ENCODE measurements around the gene GM2A. TPM values are rescaled to one million over a fixed set of nuclear protein-coding genes. Genes with fewer than 3 reads are reported as not detected.
A peak's percentile ranks its signal among the peaks of the same experiment; 100 is the strongest.

The GM2A gene
- total and polyA plus RNA-seq, 12 donors = 15.5 to 81.3 (median 53.9) TPM

DNA sequence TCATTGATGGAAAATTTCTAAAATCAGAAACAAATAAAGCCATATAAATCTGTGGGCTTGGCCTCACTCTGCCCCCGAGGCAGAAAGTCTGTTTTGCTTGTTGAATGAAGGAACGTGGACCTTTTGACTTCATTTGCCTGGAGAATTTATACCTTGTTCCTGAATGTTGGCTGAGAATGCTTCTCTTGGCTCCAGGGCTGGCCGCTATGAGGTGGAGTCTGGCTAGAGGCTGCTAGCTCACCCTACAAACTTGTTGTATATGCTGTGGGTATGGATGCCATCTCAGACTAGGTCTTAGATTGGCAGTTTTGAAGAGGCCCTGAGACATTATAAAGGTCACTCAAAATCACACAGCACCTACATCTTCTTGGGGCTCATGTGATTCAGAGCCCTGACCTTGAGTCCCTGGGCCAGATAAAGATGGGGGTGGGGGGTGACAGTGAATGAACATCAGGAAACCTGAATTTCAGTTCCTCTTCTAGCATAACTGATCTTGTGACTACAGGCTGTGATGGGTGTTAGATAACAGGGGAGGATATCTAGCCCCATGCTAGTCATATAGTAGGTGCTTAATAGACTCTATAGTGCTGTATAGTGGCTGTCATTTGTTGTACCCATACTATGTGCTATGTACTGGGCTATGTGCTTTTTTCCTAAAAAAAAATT, 2.8 kb downstream of the GM2A start:
- TF ChIP-seq, protein P1, sequence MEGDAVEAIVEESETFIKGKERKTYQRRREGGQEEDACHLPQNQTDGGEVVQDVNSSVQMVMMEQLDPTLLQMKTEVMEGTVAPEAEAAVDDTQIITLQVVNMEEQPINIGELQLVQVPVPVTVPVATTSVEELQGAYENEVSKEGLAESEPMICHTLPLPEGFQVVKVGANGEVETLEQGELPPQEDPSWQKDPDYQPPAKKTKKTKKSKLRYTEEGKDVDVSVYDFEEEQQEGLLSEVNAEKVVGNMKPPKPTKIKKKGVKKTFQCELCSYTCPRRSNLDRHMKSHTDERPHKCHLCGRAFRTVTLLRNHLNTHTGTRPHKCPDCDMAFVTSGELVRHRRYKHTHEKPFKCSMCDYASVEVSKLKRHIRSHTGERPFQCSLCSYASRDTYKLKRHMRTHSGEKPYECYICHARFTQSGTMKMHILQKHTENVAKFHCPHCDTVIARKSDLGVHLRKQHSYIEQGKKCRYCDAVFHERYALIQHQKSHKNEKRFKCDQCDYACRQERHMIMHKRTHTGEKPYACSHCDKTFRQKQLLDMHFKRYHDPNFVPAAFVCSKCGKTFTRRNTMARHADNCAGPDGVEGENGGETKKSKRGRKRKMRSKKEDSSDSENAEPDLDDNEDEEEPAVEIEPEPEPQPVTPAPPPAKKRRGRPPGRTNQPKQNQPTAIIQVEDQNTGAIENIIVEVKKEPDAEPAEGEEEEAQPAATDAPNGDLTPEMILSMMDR (IDR thresholded peaks at IDR 0.05) = no peak
- TF ChIP-seq POLR2A (IDR thresholded peaks at IDR 0.05) = no peak
- intact Hi-C loops (cut with DNase I) = no loop called here
- peak in 1 of 7 donors; percentile 41 for DNase-seq
- peaks cover 24 to 36% of the 10 kb centered on the region in 2 donors for H3K4me1 ChIP-seq (replicated peaks in 1 of 2)
- no peaks in the 10 kb centered on the region for H3K27me3 ChIP-seq
- no peaks in the 10 kb centered on the region for H3K9me3 ChIP-seq (replicated peaks in 1 of 3)
- no peak overlapping the region for H3K27ac ChIP-seq
- H3K4me3 ChIP-seq = no peak overlapping the region
- WGBS, 4 donors = 83 to 93% (median 84%) methylated on average over 3 of the region's 3 CpGs
- peaks cover 0 to 4% of the 10 kb centered on the region in 2 donors for H3K36me3 ChIP-seq (replicated peaks in 1 of 2)

DNA sequence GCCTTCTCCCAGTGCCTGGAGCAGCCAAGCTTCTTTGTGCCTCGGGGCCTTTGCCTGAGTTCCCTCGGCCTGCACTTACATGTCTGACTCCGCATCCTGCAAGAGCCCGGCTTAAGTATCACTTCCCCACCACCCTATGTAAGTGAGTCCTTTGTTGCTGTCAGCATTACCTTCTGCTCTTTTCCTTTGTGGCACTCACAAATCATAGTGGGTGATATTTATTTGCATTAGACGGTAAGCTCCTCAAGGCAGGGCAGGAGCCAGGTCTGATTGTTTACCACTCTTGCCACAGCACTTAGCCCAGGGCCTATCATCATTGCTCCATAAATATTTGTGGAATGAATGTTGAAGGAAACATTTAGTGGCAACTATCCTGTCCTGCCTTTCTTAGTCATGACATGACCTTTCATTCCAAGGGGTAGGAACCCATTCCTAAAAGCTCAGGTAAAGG, 4.8 kb downstream of the GM2A start:
- Histone ChIP-seq H3K27ac (peak overlapping the region in 2 of 5 donors; percentile 27 to 71), H3K27me3 (no peaks in the 10 kb centered on the region), H3K9me3 (replicated peaks in 1 of 3) (no peaks in the 10 kb centered on the region), H3K36me3 (replicated peaks in 1 of 2) (peaks cover 0 to 12% of the 10 kb centered on the region in 2 donors), H3K4me1 (replicated peaks in 1 of 2) (peaks cover 20 to 29% of the 10 kb centered on the region in 2 donors), H3K4me3 (no peak overlapping the region)
- 56 to 82% (median 75%) methylated on average over 5 of the region's 5 CpGs for WGBS, 4 donors
- intact Hi-C loops (cut with DNase I) = no loop called here
- peak in 1 of 7 donors; percentile 47 for DNase-seq
- TF ChIP-seq, protein P1 (IDR thresholded peaks at IDR 0.05) = no peak

DNA sequence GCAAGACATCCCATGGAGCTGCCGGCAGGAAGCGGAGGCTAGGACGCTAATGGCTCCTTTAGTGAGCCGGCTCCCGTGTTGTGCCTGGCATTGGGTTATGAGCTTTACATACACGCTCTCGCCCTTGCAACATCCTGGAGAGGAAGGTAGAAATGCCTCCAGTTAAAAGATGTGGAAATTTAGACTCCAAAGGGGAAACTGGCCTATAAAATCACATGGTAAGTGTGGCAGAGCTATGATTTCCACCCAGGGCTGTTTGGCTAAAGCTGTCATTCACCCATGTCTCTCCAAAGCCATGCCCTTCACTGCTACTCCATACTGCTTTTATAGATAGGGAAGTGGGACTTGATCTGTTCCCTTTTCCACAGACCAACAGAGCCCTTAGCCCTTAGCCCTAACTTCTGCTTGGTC, 5.2 kb downstream of the GM2A start:
- peaks cover 0 to 12% of the 10 kb centered on the region in 2 donors for H3K36me3 ChIP-seq (replicated peaks in 1 of 2)
- H3K4me3 ChIP-seq = no peak overlapping the region
- peak in 2 of 7 donors; percentile 33 to 36 for DNase-seq
- H3K9me3 ChIP-seq (replicated peaks in 1 of 3) = no peaks in the 10 kb centered on the region
- peaks cover 20 to 29% of the 10 kb centered on the region in 2 donors for H3K4me1 ChIP-seq (replicated peaks in 1 of 2)
- 86 to 92% (median 90%) methylated on average over 7 of the region's 7 CpGs for WGBS, 4 donors
- H3K27me3 ChIP-seq = no peaks in the 10 kb centered on the region
- H3K27ac ChIP-seq = peak overlapping the region in 2 of 5 donors; percentile 27 to 71
- TF ChIP-seq, protein P1 (IDR thresholded peaks at IDR 0.05) = no peak
- intact Hi-C loops (cut with DNase I) = no loop called here

DNA sequence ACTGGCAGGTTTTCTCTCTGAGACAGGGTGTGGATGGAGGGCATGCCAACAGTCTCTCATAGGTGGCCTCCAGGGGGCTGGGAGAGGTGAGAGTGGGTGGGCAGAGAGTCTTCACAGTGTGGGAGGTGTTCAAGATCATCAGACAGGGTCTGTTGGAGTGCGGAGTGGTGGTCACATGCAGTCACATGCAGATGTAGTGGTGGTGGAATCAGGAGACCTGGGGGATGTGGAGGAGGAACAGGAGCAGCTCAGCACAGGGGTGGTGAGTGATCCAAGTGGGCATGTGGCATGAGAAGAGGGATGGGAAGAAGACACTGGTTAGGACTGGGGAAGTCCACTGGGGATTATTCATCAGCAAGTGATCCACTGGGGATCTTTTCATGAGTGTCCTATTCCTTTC, 5.8 kb downstream of the GM2A start:
- peaks cover 18 to 25% of the 10 kb centered on the region in 2 donors for H3K4me1 ChIP-seq (replicated peaks in 1 of 2)
- 0 to 94% (median 58%) methylated on average over 1 of the region's 1 CpG for WGBS, 4 donors
- H3K9me3 ChIP-seq (replicated peaks in 1 of 3) = no peaks in the 10 kb centered on the region
- H3K36me3 ChIP-seq (replicated peaks in 1 of 2) = peaks cover 0 to 12% of the 10 kb centered on the region in 2 donors
- no peak overlapping the region for H3K27ac ChIP-seq
- intact Hi-C loops (cut with DNase I) = no loop called here
- no peak overlapping the region for H3K4me3 ChIP-seq
- no peaks in the 10 kb centered on the region for H3K27me3 ChIP-seq
- DNase-seq = no peak
- TF ChIP-seq, protein P1 (IDR thresholded peaks at IDR 0.05) = no peak
- no peak for TF ChIP-seq POLR2A (IDR thresholded peaks at IDR 0.05)
